KG1 (cell line): ENCODE measurements around the gene EVC.
"Not testable (repeated sequence)": the region's sequence is repeated elsewhere in the genome, so short reads cannot be mapped to it uniquely, and the experiment has no call there.

ENCODE experiments used
- DNase-seq: peaks from one replicate; lab custom pipeline; 2025; lab: John Stamatoyannopoulos, UW

EVC gene

DNA sequence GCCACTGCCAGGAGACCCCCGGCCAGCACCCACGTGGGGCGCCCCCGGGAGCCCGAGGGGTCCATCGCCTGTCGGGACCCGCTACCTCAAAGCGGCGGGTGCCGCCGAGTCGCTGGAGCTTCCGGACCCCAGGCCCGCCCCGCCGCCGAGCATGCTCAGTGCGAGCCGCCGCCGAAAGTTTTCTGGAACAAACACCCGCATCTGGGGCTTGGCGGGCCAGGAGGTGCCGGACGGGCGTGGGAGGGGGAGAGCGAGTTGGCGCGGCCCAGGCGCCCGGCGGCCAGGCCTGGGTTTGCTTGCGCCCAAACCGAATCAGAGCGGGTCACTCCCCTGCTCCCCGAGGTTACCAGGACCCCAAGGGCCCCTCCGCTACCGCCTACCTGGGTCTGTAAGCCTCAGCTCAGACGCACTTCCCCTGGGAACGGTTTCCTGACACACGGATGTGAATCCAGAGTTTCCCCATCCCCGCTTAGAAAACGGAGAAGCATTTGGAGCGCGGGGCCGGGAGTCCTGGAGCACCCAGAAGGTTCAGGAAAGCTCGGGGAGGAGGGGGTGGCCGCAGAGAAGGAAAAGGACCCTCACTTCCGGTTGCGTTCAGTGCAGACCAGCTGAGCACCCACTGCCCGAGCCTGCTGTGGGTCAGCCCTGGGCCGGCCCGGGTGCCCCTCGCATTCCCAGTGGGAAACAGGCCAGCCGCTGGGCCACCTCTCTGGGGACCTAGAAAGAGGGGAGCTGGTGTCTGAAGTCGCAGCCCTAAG lies 2.4 kb upstream of the EVC start, which contains the start of gene EVC2:
EVC2 (minus strand) TSS at position 111 of the 758 bp plus-strand sequence; CDS start at position 65, 46 bp downstream.
- no peak for DNase-seq

DNA sequence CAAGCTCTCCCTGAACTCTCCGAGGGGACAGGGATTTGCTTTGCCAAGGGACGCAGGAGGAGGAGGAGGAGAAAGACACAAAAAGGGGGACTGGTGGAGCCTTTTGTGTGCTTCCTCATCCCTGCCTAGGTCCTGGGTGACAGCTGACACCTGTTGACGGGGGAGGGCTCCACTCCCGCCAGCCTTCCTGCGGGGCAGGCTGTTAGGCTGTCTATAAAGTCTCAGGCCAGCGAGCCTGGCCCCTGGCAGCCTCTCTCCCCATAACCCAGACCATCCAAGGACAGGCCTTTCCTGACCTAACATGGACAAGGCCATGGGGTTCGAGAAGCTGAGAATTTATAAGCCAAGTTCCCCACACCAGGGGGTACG lies 1.8 kb upstream of the EVC start:
- DNase-seq: no peak

DNA sequence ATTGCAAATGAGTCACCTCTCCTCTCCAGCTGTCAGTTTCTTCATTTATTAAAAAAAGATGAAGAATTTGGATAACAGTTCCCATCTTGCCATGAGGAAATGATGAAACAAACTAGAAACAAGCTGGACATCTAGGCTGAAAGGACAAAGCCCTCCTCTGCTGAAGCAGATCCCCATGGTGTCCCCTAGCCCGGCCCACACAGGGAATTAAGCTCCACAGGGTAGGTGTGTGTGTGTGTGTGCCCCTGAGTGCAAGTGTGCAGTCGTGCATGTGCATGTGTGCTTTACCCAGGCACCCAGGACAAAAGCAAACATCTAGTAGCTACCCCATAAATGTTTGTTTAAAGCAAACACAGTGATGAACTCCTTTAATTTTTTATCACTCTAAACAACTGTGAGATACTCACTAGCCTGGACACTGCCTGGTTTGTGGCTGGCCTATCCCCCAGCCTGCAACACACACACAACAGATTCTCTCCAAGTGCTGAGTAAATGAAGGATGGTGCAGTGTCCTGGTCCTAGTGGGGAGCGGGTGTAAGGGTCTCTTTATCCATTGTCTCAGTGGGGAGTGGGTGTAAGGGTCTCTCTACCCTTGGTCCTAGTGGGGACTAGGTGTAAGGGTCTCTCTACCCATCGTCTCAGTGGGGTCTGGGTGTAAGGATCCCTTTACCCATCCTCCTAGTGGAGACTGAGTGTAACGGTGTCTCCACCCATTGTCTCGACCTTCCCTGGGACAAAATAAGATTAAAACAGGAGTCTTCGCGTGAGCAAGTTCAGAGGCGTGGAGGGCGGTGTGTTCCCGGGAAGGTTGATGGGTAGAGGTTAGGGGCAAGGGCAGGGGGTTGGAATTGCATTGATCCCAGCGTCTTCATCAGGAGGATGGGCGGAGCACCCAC lies 688 bp upstream of the EVC start:
- DNase-seq: no peak

DNA sequence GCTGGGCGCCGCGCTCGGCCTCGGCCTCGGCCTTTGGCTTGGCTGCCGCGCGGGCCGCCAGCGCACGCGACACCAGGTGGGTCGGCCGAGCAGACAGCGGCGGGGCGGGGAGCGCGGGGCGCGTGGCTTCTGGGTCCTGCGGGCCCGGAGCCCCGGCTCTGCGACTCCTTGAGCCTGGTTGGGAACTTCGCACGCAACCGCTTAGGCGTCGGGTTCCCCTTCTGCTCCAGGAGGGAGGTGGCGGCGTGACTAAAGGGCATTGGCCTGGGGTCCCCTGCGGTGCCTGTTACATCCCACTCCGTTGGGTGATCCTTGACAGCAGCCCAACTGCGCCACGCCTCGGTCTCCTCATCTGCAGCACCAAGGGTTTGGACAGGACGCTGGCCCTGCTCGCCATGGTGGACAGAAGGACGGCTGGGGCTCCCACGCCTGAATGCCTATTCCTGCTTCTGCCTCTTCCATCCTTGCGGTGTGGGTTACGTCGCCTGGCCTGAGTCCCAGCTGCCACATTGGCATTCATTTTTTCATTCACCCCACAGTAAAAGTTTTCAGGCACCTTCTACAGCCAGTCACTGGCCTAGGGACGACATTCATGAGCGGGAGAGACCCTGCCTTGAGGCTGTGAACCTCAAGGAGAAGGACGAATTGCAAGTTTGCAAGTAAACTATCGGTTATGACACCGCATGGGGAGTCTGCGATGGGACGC lies 631 bp downstream of the EVC start:
- no peak for DNase-seq

DNA sequence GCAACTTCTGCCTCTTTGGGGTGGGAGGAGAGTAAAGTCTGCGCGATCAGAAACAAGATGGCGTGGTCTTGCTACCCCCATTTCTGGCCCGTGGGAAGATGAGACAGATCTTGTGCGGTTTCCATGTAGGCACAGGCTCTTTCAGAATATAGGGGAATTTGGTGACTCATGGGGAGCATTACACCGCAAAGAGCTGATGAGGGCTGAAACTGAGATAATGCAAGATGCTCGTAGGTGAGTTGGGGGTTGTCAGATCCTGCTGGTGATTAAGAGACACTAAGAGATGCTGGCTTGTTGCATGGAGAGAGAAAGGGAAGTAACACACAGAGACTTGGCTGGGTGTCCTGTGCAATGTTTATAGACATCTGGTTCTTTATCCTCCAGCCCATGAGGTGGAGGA lies 1.5 kb downstream of the EVC start:
- DNase-seq: no peak

DNA sequence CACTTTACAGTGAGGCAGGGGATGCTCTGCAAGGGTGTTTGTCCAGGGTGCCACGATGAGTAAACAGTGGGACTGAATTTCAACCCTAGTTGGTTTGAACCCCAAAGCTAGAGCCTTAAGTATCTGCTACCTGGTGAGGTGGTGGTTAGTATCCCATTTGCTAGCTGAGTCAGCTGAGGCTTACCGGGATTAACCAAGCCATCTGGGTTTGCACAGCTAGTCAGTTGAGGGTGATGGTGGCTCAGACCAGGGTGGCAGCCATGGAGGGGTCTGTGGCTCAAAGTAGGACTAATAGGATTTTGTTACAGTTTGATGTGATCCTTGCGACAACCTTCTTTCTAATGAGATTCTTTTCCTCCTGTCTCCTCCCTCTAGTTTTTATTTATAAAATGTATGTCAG lies 1.9 kb downstream of the EVC start:
- no peak for DNase-seq

DNA sequence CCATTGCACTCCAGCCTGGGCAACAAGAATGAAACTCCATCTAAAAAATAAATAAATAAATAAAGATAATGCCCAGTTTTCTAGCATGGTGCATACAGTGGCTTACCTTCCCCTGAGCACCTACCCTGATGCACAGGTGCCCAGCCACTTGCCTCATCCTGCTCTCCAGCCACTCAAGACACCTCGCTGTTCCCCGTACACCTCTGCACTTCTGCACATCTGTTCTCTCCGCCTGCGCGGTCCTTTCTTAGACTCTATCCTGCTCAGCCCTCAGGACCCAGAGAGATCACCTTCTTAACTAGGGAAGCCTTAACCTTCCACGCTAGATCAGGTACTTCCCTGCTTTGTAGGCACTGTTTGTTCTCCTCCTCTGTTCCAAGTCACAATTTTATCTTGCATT lies 2.9 kb downstream of the EVC start:
- DNase-seq: no peak

DNA sequence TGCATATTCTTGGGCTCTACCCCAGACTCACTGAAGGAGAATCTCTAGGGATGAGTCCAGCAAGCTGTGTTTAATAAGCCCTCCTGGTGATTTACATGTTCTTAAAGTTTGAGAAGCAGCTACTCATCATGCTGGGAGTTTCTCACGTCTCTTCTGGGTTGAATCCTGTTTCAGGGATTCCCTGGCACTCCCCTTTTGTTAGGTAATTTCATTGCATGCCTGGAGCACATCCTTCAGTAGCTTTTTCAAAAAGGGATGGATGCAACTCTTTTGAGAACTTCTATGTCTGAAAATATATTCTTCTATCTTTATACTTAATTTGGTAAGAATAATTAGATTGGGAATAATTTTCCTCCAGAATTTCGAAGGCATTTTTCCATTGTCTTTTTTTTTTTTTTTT lies 4.4 kb downstream of the EVC start:
- no peak for DNase-seq

DNA sequence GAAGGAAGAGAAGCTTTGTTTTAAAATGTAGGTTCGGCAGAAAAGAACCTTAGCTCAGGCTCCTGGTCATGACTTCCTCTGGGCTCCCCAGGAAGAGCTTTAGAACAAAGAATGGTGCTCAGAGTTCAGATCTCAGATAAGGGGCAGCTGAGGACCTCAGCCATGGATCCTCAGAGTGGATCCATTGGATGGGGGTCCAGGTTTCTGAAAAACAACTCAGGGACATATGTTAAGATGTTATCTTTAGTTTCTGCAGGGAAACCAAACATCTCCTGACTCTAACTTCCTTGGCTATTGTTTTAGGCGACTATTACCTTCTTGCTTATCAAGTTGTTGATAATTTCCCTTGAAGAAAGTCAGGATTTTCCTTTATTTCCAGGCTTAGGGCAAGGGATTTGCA lies 5.4 kb downstream of the EVC start:
- DNase-seq: no peak

DNA sequence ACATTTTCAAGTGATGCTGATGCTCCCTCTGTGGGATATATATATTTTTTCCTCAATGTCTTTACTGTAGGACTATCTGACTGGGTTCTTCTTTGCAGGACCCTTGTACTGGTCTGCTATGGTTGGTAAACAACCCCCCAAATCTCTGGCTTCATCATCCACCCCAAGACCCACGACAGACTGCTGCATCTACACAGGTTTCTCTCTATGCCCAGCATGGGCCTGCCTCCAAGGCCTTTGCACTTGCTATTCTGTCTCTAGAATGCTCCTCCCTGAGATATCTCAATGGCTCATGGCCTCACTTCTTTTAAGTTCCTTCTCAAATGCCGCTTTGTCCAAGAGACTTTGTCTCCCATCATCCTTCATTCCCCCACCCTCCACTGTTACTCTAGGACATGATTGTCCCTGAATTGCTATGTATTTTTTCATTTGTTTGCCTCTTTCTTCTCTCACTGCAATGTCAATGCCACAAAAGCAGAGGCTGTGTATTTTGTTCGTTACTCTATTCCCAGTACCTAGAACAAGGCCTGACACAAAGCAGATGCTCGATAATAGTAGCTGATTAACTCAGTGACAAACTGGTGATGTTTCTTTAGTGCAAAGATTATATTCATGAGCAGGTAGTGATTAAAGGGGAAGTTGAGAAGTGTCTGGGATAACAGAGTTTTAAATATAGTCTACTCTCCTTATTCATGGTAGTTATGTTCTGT lies 6.6 kb downstream of the EVC start:
- no peak for DNase-seq

DNA sequence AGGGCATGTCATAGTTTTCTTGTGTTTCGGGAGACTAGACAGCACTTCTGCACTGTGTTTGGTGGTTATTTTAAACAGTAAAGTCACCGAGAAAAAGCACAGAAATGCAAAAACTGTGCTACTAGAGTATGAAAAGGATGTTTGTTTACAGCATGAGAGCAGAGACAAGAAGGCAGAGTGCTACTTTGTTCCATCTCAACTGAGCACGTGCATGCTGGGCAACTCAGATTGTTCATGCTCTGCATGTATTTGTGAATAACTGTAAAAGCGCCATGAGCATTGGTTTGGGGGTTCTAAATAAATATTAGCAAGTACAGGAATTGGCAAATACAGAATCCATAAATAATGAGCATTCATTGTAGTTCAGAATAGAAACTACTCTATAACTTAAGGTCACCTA lies 7.4 kb downstream of the EVC start:
- DNase-seq: no peak

DNA sequence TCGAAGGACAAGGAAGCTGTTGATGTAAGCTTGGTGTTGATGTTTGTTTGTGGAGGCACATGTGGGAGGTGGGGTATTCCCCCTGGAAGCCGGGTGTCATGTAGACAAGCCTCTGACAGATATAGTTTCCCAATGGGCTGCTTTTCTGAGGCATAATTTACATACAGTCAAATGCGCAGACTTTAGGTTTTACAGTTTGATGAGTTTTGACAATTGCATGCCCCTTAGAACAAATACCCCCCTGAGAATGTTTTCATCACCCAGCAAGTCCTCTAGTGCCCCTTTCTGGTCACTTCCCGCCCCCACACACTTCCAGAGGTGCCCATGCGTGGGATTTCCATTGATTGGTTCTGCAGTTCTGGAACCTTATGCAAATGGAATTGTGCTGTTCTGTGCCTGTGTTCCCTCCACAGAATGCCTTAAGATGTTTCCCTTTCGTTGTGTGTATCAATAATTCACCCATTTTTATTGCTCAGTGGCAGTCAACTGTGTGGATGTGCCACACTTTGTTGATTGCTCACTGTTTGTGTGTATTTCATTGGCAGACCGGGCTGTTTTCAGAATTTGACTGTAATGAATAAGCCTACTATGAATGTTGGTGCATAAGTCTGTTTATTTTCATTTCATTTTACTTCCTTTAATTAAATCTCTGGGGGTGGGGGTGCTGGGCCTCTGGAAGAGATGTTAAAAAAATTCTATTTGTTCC lies 8.5 kb downstream of the EVC start:
- DNase-seq: no peak

DNA sequence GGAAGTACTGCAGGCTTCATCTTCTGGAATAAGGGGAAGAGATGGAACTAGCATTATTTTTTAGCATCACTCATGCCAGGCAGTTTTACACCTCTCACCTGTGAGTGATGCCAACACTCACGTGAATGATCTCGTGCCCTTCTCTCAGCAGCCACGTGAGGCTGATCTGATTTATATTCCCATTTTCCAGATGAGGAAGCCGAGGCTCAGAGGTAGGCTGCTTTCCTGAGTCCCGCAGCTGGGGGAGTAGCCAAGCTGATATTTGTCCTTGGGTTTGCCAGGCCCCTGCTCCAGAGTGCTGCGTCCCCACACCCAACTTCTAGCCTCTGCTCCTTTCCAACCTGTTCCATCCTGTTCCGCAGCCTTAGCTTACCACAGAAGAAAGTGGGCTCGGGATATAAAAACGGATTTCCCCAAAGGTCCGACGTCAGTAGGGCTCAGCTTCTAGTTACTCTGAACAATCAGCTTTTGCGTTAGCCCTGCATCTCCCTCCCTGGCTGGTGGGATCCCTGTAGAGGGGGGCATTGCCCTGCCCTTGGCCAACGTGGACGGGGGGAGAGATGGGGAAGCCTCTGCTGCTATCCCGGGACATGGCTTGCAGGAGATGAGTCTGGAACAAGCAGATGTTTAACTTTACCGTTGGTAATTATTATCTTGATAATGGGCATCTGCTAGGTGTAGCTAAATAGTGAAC lies 9.3 kb downstream of the EVC start:
- DNase-seq: no peak

DNA sequence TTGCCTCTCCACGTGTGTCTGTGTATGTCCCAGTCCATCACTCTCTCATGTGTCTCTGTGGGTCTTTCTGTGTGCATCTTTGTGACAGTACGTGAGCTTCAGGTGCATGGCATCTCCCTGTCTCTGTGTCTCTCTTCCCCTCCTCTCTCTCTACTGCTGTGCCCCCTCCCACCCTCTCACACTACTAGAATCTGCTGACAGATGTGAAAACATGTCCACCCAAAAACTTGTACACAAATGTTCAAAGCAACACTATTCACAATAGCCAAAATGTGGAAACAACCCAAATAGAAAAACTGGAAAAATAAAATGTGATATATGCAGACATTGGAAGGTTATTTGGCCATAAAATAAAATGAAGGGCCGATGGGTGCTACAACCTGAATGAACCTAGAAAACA lies 10.0 kb downstream of the EVC start:
- no peak for DNase-seq

DNA sequence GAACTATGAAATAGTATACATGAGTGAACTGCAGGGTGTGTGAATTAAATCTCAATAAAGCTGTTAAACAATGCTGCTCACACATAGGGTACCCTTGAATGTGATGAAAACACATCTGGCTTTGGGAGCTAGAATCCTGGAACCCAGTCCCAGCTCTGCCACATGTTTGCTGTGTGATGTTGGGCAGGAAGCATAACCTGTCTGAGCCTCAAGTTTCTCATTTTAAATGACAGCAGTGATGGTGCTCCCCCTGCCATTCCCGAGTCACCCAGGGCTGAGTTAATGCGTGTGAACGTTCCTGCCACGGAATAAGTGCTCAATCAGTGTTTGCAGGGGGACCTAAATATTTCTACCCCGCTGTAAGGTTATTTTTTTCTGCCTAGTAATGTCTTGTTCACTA lies 10.9 kb downstream of the EVC start:
- DNase-seq: no peak

DNA sequence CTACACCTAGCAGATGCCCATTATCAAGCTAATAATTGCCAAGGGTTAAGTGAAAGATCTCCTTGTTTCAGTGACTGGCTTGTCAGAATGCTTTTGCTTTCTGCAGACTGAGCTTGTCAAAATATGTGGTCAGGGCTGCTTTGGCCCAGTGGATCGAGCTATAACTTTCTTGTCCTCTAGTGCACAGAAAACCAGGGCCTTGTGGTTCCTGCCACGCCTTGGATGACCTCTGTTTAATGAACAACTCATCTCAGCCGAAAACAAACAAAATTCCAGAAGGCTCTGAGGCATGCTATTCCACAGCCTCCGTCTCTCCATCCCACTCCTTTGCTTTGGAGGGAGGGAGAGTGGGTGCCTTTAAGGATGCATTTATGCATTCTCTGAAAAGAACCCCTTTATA lies 11.3 kb downstream of the EVC start:
- DNase-seq: no peak

DNA sequence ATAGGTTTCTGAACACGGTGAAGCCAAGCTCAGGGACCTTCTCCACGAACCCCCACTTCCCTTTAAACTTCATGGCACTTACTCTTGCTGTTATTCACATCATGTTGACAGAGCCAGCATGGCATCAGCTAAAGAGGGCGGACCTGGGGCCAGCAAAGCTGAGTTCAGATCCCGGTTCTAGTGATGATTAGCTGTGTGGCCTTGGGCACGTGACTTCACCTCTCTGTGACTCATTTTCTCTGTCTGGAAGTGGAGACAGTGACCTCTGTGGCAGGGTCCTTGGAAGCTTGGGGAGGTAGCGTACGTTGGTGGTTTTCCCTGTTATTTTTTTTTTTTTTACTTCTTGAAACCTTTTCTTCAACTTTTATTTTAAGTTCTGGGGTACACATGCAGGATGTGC lies 13.4 kb downstream of the EVC start:
- no peak for DNase-seq

DNA sequence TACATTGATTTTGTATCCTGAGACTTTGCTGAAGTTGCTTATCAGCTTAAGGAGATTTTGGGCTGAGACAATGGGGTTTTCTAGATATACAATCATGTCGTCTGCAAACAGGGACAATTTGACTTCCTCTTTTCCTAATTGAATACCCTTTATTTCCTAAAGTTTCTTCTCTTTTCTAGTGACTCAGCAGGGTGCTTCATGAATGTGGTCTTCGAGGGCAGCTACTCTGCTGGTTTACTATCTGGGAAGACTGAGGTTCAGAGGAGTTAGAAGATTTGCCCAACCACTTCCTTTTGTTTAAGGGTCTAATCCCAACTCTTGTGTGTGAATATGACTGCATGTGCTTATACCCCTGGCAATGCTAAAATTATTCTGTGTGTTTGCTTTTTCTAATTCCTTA lies 17.4 kb downstream of the EVC start:
- DNase-seq: not testable (repeated sequence)

DNA sequence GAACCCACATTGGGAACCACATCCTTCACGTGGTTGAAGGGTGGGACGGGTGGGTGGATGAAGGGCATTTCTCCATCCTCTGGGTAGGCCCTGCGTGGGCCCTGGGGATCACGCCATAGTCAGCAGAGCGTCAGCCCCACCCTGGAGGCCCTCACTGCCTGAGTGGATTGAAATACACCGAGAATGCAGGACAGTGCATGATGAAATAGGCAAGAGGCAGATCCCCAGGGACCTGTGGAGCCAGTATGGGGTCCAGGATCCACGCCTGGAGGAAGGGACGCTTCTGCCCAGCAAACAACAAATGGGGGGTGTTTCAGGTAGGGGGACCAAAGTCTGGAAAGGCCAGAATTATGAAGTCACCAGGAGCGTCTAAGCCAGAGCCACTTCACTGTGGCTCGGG lies 19.4 kb downstream of the EVC start:
- no peak for DNase-seq

DNA sequence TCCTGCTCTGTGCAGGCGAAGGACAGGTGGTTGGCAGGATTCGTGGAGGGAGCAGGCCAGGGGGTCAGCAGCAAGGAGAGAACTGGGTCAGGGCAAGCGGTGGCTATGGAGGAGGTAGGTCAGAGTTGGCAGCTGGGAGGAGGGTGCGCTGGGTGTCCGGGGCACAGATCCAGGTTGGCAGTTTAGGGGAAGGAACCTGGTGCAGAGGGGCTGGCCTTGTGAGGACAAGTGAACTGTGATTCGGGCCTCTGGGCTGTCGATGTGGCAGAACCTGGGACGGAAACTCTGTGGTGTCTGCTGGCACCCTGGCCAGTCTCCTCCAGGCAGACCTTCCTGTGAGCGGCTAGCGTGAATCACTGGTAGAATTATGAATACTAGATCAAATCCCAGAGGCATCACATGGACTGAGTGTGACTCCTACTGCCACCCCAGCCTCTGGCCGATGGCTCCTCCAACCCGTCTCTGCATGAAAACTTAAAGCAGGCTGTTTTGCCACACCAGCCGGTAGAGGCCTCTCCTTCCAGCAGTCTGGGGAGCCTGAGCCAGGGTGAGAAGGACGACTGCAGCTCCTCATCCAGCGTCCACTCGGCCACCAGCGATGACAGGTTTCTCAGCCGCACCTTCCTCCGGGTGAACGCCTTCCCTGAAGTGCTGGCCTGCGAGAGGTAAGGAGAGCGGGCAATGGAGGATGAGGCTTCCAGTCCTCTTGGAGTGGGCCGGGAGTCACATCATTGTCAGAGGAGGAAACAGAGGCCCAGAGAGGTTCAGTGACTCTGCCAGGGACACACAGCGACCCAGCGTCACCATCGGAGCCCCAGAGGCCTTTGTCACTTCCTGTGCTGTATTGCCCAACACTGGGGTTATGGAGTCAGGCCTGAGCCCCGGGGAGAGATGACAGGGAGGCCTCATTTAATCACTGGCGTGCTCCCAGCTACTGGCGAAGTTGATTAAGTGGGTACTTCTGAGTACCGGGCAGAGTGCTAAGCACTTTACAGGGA lies 20.3 kb downstream of the EVC start:
- DNase-seq: no peak
